Epithelial cell of esophagus (primary cell): Measurements from ENCODE around the gene CEP164.

ENCODE experiments used
- DNase-seq: peaks from one replicate; pipeline ENCODE4 v3.0.0; 2010; ENCODE audit warnings: low read depth
- H3K4me3 ChIP-seq: 2 replicates; pipeline ENCODE4 v1.5.1; 2011; ENCODE audit warnings: mild to moderate bottlenecking, low read length, control low read depth
- TF ChIP-seq, protein P1 (sequence below): IDR thresholded peaks from 2 replicates; pipeline ENCODE4 v1.5.1; 2011; ENCODE audit warnings: low read depth, mild to moderate bottlenecking, low read length, control low read depth, inconsistent platforms; ENCODE audit not compliant: insufficient read depth; ENCODE audit errors: missing control alignments

The CEP164 gene

DNA sequence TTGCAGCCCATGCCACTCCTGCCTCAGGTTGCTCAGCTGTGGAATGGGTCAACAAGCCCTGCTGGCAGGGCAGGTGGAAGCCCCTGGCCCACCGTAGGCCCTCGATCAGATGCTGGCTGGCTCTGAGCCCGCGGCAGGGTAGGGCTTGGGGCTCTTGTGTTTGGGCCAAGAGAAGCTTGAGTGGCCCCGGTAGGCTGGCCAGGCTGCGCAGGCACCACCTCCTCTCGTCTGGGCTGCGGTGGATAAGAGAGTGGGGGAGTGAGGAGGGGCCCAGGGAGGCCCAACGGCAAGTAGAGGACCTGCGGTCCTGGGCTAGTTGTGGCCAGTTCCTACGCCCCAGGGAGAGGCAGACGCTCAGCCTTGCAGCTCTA is 115.2 kb downstream of the CEP164 start:
- no peak for DNase-seq
- TF ChIP-seq, protein P1, sequence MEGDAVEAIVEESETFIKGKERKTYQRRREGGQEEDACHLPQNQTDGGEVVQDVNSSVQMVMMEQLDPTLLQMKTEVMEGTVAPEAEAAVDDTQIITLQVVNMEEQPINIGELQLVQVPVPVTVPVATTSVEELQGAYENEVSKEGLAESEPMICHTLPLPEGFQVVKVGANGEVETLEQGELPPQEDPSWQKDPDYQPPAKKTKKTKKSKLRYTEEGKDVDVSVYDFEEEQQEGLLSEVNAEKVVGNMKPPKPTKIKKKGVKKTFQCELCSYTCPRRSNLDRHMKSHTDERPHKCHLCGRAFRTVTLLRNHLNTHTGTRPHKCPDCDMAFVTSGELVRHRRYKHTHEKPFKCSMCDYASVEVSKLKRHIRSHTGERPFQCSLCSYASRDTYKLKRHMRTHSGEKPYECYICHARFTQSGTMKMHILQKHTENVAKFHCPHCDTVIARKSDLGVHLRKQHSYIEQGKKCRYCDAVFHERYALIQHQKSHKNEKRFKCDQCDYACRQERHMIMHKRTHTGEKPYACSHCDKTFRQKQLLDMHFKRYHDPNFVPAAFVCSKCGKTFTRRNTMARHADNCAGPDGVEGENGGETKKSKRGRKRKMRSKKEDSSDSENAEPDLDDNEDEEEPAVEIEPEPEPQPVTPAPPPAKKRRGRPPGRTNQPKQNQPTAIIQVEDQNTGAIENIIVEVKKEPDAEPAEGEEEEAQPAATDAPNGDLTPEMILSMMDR, result no peak
- H3K4me3 ChIP-seq, result no peak overlapping the region

DNA sequence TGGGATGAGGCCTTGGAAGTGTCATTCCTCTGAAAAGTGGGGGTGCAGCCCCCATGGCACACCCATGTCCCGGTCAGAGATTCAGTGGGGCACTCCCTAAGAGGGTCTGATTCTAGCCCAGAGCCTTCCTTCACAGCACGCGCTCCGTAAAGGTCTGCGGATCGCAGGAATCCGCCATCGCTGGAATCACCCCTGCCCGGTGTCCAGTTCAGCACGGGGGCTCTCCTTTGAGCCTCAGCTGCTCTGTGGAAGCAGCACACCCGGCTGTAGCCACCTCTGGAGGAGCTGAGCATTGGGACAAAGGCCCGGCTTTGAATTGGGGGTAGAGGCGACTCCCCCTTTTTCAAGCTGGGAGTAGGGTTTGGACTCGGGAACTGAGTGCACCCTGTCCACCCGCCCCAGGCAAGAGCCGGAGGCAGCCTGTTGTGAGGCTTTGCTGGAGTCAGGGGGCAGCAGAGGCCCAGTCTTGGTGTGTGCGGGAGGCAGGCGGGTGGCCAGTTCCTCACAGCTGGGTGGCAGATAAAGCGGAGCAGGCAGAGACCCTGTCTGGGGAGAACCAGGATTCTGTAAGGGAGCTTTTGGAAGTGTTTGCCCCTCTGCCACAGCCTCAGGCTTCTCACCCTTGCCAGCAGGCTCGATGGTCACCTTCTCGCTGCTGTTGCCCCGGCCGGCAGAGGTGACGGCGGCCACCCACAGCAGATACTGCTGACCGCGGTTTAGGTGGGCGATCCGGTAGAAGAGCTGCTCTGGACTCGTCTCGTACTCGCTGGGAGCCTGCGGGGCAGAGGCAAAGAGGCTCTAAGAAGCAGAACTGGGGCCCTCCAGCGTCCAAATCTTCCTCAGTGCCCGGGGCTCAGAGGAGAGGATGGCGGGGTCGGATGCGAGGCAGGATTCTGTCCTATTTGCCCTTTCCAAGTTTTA is 115.9 kb downstream of the CEP164 start:
- TF ChIP-seq, protein P1, result no peak
- H3K4me3 ChIP-seq, result no peak overlapping the region
- no peak for DNase-seq

DNA sequence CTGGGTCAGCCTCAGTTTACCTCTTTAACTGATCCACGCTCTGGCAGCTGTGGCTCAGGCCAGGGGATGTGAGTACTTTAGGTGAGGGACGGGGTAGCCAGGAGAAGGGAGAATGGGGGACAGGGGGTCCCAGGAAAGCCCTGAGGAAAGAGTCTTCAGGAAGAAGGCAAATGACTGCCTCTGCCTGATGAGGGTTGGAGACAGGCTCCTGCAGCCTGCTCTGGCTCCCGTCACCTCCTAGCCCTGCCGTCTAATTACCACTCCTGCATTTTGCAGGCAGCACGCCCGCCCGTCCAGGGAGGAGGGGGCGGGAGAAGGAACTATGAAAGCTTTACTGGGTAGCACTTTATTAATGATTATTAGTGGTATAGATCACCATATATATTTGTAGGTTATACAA is 116.6 kb downstream of the CEP164 start:
- H3K4me3 ChIP-seq, result no peak overlapping the region
- TF ChIP-seq, protein P1, result no peak
- DNase-seq, result no peak

DNA sequence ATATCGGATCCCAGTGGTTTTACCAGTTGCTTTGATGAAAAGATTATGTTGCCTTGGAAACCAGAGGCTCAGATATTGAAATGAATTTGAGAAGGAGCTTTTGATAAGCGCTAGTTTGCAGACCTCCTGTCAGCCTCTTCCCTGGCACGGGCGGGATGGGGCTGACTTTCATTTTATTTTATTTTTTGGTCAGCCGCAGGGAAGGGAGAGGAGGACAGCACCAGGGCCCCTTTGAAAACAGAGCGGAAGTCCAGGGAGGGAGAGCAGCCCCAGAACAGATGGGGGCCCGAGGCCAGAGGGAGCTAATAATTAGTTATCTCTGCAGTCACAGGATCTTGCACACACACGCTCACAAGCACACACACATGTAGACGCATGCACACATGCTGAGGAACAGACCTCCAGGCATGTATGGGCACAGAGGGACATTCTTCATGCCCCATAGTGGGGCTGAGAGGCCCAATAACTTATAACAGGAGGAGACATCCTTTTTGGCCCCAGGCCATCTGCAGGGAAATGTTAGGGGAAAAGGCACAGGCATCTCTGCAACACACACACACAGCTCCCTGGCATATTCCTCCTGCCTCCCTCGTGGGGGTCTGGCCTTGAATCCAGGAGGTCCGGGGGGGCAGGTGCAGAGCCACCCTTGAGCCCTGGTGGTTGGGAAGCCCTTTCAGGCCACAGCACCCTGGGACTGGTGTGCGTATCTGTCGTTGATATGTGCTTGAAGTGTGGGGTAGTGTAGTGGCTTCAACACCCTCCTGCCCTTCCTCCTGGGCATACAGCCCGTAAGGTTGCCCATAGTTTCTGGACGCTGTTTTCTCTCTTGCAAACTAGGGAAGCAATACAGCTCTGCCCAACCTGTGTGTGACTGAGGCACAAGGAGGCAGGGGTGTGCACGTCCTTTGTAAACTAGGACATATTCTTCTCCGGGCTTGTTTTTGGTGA is 117.3 kb downstream of the CEP164 start:
- TF ChIP-seq, protein P1, result no peak
- no peak for DNase-seq
- no peak overlapping the region for H3K4me3 ChIP-seq

DNA sequence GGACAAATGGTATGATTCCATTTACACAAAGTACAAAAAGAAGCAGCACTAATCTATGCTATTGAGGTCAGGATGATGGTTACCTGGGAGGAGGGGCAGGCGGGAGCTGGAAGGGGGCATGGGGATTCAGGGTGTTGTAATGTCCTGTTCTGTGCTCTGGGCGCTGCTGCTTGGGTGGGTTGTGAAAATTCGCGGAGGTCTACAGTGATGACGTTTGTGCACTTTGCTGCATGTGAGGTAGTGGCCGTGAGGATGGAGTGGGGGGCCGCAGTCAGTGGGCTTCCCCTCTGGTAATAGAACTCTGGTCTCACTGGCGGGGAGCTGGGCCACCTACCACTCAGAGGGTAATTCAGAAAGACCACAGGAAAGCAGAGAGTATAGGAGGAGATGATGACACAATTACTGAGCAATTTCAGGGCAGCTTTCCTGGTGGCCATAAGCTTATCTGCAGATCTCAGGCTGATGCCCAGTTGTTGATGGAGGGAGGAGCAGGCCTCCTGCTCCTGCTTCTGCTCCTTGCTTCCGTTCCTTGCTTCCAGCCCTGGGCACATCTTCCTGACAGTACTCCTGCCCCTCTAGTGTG is 121.5 kb downstream of the CEP164 start:
- DNase-seq, result no peak
- TF ChIP-seq, protein P1, result no peak
- H3K4me3 ChIP-seq, result no peak overlapping the region

DNA sequence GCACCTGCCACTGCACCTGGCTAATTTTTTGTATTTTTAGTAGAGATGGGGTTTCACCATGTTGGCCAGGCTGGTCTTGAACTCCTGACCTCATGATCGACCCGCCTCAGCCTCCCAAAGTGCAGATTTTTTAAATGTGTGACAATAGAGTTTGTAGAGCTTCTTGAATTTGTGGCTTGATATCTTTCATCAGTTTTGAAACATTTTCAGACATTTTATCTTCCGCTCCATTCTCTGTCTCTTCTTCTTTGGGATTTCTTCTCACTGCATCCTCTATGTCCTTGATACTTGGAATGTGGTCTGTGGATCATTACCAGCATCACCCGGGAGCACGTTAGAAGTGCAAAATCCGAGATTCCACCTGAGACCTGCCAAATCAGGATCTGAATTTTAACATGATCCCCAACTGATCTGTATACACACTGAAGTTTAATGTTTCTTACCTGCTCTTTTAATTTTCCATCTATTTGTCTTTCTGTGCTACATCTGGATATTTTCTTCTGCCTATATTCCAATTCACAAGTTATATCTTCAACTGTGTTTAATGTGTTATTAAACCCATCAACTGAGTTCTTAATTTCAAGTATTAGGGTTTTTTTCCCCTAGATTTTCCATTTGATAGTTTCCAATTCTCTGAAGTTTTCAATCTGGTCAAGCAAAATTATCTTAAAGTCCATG is 126.4 kb downstream of the CEP164 start:
- H3K4me3 ChIP-seq, result no peak overlapping the region
- no peak for DNase-seq
- TF ChIP-seq, protein P1, result no peak
